Hindlimb muscle (tissue), 1 donor: ENCODE measurements around the gene GNAT1. TPM values are rescaled to one million over a fixed set of nuclear protein-coding genes. Genes with fewer than 3 reads are reported as not detected.

Experiments used
- DNase-seq: peaks from one replicate; pipeline ENCODE4 v3.0.0-alpha.2; 2013
- polyA plus RNA-seq: library from polyadenylated mRNA; unstranded; fragments of 120-200 nt; gene quantifications from one replicate; pipeline ENCODE4 v1.2.1, GENCODE V29; 2013; ENCODE audit not compliant: insufficient read length

The GNAT1 gene
- polyA plus RNA-seq, 1 donor: 0.37 TPM

DNA sequence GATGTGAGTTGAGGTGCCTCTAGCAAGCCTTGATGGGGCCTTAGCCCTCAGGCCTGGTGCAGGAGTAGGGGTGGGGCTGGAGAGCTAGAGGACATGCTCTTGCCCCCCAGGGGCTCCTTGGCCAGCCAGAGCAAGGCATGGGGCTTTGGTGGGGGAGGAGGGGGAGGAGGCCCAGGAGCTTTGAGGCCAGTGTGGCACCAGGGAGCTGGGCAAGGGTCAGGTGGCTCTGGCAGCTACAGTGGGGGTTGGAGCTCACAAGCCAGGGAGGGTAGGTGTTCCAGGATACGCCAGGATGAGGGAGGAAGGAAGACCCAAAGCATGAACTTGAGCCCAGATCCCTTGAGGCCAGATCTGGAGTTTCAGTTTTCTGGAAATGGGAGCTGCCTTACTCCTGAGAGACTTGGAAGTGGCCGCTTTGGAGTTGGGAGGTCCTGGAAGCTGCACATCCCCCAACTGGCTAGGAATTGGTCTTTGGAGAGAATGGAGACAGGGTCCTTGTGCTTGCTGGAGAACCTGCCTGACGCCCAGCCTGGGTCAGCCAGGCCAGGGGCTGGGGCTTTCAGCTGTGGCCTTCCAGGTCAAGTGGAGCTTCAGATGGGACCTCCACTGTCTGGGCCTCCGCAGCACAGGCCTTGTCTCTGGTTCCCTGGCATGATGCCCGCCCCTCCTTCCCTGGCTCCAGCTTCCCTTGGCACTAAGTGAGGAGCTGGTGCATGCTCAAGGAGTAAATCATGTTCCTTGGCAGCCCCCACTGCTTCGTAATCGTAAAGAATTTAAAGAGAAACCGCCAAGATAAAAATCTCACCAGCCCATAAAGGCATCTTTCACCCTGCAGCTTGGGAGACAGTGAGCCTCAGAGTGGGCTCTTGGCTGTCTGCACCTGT lies 27.6 kb upstream of the GNAT1 start:
- DNase-seq: peak; percentile 77

DNA sequence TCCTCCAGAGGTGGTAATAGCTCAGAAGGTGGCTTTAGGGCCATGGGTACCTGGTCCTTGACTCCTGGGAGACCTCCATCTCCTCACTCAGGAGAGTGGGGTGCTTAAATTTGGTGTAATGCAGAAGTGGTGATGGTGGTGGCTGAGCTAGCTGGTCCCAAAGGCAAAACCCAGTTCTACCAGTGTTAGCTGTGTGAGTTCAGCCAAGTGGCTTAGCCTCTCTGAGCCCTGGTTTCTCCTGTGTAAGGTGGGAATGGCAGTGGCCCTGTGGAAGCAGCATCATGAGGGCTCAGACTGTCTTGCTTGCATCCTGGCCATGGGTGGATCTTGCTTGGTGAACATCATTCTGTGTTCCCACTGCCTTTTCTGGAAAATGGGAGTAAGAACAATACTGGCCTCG lies 26.9 kb upstream of the GNAT1 start:
- no peak for DNase-seq

DNA sequence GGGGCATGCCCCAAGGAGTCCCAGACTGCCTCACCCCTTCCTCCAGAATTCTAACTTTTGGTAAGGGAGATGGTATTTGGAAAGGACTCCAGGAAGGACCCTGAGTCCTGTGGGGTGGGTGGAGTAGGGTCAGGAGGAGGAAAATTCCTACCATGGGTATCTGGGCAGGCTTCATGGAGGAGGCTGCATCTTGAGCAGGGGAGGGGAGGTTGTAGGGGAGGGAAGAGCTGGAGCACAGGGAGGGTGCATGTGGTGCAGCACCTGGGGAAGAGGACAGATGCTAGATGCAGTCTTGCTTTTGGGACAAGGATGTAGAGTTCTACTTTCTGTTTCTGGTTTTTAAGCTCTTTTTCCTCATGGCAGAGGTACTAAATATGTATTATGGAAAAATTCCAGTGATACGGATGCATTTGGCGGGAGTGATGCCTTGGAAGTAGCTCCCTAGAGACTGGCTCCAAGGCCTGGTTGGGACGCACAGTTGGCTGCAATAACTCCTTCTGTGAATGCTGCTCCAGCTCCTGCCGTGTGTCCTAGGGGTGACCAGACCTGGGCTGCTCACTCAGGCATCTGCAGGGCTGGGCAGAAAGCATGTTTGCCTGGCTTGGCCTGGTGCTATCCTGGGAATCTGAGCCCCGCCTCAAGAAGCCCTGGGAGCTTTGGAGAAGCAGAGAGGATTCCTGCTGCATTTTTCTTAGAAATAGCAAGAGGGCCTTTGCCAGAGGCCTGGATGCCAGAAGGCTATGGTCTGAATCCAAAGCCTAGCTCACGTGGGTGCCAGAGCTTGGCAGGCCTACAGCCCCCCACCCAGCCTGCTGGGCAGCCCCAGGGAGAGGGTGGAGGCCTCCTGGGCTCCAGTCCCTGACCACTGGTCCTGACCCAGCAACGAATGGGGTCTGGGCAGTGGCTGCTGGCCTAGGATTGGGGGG lies 26.2 kb upstream of the GNAT1 start:
- DNase-seq: peak; percentile 54

DNA sequence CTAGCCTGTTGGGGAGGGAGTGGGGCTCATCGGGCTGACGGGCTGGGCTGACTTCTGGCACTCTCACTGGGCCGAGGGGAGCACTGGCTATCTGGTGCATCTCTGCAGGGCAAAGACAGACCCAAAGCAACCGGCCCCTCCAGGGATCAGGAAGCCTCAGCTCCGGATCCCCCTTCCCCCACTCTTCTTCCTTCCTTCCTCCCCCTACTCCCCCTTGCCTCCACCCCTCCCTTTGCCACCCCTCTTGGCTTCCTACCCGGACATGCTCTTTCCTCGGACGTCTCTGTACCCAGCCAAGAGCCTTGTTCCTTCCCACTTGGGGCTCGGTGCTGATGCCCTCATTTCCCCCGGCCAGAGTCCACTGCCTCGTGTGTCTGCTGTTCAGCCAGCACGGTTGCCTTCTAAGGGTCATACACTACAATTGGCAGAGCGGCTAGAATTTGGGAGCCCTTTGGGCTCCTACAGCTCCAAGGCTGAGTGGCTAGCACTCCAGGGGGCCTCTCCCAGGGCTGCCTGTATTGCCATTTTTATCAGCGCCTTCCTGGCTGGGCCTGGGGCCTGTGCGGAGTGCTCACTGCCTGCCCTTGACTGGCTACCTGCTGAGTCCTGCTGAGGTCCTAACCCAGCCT lies 25.4 kb upstream of the GNAT1 start:
- no peak for DNase-seq

DNA sequence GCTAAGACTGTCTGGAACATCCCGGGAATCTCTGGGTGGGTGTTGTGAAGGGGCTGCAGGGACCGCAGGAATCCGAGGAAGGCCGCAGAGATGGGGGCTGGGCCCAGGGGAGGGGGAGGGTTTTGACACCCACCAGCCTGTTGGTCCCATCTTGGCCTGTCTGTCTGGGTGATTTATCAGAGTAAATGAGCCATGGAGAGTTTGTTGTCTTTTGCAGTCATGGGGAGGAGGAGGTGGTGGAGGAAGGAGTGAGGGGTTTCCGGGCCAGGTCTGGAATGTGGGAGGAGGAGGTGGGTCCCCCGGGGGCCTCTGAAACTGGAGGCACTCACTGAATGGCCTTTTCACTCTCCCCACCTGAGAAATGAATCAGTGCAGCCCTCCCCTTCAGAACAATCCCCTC lies 24.8 kb upstream of the GNAT1 start:
- no peak for DNase-seq

DNA sequence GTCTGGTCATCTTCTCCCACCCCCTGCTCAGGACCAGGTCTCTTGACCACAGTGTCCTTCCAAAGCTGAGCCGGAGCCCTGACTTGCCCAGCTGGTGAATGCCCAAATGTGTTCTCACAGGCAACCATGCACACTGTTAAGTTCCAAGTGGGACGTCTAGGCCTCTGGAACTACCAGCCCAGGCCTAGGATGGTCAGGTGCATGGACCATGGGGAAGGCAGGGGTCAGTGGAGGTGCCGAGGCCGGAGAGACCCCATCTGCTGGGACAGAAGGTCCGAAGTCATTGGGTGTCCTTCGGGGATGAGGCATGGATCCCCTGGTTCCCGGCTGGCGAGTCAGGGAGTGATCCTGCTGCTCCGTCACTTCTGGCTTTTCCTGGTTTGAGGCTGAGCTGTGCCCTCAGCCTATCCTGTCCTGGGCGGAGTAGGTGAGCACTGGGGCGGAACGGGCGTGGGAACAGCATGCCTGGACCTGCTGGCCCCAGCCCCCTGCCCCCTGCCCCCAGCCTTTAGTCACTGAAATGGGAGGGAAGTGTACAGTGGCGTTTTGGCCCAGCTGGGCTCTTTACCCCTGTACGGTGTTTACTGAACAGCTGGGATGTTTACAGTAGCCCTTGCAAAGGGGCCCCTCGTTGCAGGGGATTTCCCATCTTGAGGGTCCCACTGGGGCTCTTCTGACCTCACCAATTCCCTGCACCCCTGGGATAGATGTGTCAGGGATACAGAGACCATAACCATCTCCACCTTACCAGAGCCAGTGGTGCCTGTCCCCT lies 24.2 kb upstream of the GNAT1 start:
- DNase-seq: no peak

DNA sequence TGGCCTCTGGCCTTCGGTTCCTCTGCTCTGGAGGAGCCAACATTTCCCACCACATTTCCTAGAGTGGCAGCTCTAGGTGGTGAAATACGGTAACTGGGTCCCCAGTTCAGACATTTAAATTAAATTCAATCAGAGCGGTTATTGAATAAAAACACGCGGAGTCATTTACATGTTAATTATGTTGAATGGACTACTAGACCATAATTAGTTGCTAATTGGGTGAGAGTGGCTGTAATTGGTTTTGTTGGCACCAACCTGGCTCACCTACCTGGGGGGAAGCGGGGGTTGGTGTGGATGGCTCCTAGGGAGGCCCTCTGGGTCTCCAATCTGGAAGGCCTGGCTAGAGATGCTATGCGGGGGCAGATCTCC lies 23.6 kb upstream of the GNAT1 start:
- DNase-seq: no peak

DNA sequence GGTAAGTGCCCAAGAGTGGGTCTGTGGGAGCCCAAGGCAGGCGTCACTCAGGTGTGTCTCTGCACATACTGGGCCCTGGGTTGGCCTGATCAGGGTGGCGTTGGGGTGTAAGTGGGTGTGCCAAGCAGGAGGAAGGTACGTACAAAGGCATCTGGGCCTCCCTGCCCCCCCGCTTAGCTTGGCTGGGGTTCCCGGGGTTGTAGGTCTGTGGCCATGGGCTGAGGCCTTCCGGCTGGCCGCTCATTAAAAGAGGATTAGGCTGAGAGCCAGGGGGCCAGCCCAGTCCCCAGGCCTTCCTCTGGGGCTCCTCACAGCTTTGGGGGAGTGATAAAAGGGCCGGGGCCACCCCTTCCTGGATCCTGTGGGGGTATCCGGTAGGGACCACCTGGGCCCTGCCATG lies 23.0 kb upstream of the GNAT1 start:
- no peak for DNase-seq

DNA sequence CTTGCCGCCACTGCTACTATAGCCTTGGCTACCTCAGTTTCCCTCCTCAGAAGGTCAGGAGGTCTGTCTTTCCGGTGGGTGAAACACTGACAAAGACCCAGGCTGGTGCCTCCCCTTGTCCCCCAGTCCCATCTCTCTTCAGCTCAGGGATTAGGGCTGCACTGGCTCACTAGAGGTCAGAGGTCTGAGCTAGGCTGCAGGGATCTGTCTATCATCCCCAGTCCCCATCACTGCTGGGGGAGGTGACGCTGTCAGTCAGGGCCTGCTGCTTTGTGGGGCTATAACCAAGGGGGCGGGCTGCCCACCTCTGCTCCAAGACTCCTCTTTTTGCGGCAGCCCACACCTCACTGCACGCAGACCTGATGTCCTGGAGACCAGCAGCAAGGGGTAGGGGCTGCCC lies 22.6 kb upstream of the GNAT1 start:
- no peak for DNase-seq

DNA sequence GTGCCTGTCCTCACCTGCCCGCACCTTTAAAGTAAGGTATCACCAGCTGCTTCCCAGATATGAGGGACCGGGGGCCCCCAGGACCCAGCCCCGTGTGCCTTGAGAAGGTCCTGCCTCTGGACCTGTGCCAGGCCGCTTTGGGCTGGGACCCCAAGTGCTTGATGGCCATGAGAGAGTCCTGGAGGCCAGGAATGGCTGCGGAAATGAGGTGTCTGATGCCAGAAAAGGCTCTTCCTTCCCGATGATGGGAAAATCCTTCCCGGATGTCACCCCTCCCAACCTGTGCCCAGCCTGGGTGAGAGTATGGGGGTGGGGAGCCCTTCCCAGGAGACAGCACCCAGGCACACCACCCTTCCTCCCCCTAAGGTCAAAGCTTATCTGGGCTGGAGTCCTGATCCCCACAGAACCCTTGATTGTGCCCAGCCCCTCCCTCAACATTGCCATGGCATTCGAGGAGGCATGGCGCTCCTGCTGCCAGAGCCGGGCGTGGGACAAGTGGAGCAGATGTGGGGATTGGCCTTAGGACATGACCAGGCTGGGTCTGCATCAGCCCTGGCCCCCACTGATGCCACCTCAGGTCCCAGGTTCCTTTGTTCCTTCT lies 22.1 kb upstream of the GNAT1 start:
- DNase-seq: no peak

DNA sequence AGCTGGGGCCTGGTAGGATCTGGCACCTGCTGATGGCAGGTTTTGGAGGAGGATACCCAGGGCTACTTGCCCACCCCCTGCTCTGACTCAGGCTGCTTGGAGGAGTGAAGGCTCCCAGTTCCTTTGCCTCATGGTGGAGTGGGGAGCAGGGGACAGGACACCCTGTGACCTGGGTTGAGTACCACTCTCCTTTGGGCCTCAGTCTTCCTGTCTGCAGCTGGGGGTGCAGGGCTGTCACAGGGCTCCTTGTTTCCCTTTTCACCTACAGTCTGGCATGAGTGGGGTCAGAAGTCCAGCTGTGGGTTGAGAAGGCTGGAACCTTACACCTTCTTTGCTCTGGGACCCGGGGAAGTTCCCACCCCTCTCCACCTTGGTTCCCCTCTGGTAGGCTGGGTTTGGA lies 21.6 kb upstream of the GNAT1 start:
- DNase-seq: no peak

DNA sequence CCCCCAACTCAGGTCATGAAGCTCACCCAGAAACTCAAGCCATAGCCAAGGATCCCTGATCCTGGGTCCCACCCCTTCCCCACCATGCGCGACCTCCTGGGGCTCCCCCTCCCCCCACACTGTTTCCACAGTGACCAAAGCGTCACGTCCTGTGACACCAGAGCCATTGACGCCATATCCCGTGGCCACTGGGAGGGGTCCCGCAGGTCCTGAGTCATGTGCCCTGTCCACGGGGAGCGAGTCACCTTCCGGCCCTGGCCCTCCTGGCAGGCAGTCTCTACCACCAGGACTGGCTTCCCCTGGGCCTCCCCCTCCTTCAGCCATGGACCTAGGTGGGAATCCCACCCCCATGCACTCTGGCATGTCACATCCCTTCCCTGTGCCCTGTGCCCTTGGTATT lies 20.7 kb upstream of the GNAT1 start:
- DNase-seq: no peak

DNA sequence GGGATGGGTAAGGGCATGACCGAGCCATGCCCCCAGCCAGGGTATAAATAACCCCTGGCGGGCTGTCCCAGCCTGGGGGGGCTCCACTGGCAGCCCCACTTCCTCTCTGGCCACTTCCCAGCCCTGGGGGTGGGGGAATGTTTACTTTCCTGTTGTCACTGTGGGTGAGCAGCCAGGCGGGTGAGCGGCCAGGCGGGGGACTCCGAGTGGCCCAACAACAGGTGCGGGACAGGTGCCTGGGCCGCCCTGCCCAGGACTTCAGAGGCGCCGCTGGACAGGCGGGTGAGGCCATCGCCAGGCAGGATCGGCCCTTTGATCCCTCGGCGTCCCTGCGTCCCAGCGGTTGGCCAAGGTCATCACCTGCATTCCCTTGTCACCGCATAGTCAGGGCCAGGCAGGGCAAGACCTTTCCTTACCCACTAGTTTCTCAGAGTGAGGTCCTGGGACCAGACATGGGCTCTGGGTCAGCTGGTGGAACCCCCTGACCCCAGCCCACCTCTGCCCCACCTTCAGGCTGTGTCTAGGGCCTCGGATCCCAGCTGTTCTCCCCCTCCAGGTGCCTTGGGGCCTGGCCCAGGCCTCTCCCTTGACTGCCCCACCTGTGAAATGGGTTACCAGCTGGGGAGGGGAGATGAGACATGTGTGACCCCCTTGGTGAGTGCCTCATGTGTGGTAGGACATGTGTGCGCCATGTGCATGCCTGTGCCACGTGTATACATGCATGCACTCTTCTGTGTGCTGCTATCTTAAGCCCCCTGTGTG lies 19.7 kb upstream of the GNAT1 start:
- DNase-seq: no peak

DNA sequence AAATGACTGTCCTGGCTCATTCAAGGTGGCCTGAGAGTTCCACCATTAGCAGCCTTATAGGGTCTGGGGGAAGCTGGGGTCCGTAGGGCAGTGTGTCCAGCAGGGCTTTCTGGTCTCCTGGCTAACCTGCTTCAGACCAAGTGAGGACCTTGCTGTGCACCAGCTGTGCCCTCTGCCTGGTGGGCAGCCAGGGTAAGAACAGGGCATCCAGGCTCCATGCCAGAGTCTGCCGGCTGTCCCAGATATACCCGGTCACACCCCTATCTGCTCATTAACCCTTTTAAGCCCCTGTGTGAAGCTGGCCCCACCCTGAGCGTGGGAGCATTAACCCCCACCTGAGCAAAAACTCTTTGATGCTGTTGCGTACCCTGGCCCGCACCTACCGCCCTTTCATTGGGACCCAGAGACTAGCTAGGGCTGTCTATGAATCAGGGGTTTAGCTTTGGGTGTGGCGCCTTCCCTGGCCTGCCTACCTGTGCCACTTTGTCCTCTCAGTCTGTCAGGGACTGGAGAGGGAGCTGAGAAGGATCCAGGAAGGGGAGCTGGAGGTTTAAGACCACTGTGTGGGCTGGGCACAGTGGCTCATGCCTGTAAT lies 18.7 kb upstream of the GNAT1 start:
- DNase-seq: no peak

DNA sequence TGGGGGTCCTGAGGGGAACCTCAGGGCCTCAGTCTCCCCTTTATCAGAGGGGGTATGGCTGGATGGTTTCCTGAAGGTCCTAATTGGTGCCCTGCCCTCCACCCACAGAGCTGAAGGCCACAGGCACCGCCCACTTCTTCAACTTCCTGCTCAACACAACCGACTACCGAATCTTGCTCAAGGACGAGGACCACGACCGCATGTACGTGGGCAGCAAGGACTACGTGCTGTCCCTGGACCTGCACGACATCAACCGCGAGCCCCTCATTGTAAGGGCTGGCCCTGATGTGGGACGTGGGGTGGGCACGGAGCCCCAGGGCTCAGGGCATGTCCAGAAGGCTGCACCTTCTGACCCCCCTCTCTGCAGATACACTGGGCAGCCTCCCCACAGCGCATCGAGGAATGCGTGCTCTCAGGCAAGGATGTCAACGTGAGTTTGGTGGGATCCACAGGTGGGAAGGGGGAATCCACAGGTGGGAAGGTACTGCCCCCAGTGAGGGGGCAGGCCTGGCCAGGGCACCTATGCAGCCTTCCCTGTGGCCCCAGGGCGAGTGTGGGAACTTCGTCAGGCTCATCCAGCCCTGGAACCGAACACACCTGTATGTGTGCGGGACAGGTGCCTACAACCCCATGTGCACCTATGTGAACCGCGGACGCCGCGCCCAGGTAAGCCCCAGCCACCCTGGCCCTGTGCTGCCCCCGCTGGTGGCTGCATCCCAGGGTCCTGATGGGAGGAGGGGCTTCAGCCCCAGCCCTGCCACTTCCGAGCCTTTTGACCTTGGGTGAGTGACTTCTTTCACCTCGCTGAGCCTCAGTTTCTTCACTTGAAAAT lies 17.5 kb upstream of the GNAT1 start:
- DNase-seq: no peak

DNA sequence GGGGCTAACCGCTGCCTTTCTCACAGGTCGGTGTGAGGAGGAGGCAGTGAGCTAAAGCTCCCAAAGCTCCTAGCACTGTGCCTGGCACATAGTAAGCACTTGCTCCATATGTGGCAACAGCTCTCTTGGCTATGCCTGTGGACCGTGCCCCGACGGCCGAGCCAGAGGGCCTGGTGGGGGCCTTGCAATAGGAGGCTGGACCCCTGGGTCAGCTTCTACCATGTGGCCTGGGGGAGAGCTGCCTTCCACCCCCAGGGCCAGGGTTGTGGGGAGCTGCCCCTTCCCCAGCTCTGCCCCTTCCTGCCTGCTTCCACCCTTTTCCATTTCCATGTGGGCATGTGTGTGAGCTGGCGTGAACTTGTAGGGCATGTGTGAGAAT lies 16.9 kb upstream of the GNAT1 start:
- DNase-seq: no peak

DNA sequence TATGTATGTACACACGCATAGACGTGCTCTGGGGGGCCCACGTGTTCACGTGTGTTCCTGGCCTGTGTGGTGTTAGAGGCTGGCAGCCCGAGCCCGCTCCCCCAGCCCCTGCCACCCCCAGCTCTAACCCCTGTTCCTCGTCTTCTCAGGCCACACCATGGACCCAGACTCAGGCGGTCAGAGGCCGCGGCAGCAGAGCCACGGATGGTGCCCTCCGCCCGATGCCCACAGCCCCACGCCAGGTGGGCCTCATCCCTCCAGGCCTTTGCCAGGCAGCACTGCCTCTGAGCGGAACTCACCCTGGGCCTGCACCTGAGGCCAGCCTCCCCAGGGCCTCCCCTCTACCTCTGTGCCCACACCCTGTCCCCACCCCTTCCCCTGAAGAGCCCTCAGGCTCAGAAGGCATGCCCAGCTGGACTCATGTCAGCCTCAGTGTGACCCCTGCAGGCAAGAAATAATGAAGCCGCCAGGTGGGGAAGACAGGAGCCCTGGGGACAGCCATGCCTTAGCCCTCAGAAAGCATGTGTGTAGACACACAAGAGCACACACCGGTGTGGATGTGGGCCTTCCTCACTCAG lies 16.4 kb upstream of the GNAT1 start:
- DNase-seq: no peak

DNA sequence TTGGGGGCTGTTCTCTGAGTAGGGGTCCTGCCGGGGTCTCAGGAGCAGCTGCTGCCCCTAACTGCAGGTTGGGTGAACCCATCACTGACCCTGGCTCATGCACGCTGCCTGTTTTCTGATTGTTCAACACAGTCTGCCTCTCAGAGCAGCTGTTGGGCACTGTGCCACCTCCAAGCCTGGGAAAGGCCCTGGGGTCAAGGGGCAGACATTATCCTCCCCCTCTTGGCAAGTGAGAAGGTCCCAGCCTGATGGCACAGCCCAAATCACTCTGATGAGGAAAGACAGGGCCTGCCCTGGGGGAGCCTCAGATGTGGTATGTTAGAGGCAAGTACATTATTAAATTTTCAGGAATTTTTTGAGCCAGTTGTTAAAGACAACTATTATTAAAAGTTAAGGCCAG lies 14.1 kb upstream of the GNAT1 start:
- DNase-seq: no peak

DNA sequence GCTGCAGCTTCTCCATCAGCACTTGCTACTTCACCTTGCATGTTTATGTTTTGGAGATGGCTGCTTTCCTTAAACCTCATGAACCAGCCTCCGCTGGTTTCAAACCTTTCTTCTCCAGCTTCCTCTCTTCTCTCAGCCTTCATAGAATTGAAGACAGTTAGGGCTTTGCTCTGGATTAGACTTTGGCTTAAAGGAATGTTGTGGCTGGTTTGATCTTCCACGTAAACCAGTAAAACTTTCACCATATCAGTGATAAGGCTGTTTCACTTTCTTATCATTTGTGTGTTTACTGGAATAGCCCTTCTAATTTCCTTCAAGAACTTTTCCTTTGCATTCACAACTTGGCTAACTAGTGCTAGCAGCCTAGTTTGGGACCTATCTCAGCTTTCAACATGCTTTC lies 11.7 kb upstream of the GNAT1 start:
- no peak for DNase-seq

DNA sequence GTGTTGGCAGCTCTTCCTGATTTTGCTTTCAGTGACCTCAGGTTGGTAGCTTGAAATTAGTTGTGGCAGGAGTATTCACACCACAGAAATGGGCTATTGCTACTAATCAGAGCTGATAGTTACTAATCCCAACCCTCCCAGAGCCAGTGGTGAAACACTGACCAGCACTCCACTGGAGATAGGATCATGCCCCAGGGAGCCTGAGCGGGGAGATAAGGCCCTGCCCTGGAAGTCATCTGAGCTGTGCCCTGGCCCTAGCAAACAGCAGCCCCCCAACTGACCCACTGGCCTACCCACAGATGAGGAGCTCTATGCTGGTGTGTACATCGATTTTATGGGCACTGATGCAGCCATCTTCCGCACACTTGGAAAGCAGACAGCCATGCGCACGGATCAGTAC lies 9.4 kb upstream of the GNAT1 start:
- DNase-seq: no peak
